HepG2 (cell line): ENCODE results near the gene VAMP3.

Source experiments
- FOXM1 ChIP-seq: sonication (generic); formaldehyde crosslinking; IDR thresholded peaks from 2 replicates; pipeline ENCODE4 v1.5.0; 2020; ENCODE audit warnings: missing genetic modification reagents
- MXI1 ChIP-seq: IDR thresholded peaks from 3 replicates; pipeline ENCODE4 v1.6.1; 2012; ENCODE audit warnings: low read depth, low read length, inconsistent platforms, borderline replicate concordance
- POLR2AphosphoS5 ChIP-seq: IDR thresholded peaks from 2 replicates; pipeline ENCODE4 v1.6.1; 2012; ENCODE audit warnings: low read depth, low read length
- RFX1 ChIP-seq: fragments of 450-650 bp; IDR thresholded peaks from 2 replicates; pipeline ENCODE4 v1.6.1; 2017
- XBP1 ChIP-seq: sonication (generic); formaldehyde crosslinking; IDR thresholded peaks from 2 replicates; pipeline ENCODE4 v1.5.0; 2020; ENCODE audit warnings: missing genetic modification reagents
- TF ChIP-seq, protein P1 (sequence below): sonication (generic); formaldehyde crosslinking; IDR thresholded peaks from 2 replicates; pipeline ENCODE4 v1.5.0; 2020; ENCODE audit warnings: mild to moderate bottlenecking, missing genetic modification reagents, moderate library complexity
- TF ChIP-seq, protein P2 (sequence below), 2 experiments: sonication (generic) in 1 of 2; formaldehyde crosslinking in 1 of 2; IDR thresholded peaks; 2 replicates each; pipeline versions ENCODE4 v1.4.0 to v1.6.1; 2018 to 2020; ENCODE audit warnings: missing genetic modification reagents in 2 of 2, borderline replicate concordance in 1 of 2, low read depth in 1 of 2, mild to moderate bottlenecking in 1 of 2, missing biosample characterization in 1 of 2

DNA sequence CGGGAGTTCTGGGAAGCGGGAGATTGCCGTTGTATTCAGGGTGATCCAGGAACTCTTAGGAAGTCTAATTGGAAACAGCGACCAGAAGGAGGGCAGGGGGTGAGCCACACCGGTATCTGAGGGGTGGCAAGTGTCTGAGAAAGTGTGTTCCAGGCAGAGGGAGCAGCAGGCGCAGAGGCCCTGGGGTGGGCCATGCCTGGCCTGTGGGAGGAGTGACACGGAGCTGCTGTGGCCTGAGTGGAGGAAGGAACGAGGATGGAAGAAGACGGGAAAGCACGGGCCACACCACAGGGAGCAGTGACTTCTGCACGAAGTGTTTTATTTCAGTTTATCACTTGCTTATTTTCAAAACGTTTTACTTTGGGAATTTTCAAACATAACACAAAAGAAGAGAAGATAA is 24.3 kb downstream of the VAMP3 start:
- TF ChIP-seq POLR2AphosphoS5 (no peak), MXI1 (no peak), RFX1 (no peak), FOXM1 (CRISPR knock-in tag) (no peak), XBP1 (no peak)
- TF ChIP-seq, protein P1, sequence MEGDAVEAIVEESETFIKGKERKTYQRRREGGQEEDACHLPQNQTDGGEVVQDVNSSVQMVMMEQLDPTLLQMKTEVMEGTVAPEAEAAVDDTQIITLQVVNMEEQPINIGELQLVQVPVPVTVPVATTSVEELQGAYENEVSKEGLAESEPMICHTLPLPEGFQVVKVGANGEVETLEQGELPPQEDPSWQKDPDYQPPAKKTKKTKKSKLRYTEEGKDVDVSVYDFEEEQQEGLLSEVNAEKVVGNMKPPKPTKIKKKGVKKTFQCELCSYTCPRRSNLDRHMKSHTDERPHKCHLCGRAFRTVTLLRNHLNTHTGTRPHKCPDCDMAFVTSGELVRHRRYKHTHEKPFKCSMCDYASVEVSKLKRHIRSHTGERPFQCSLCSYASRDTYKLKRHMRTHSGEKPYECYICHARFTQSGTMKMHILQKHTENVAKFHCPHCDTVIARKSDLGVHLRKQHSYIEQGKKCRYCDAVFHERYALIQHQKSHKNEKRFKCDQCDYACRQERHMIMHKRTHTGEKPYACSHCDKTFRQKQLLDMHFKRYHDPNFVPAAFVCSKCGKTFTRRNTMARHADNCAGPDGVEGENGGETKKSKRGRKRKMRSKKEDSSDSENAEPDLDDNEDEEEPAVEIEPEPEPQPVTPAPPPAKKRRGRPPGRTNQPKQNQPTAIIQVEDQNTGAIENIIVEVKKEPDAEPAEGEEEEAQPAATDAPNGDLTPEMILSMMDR (CRISPR knock-in tag): no peak
- TF ChIP-seq, protein P2, sequence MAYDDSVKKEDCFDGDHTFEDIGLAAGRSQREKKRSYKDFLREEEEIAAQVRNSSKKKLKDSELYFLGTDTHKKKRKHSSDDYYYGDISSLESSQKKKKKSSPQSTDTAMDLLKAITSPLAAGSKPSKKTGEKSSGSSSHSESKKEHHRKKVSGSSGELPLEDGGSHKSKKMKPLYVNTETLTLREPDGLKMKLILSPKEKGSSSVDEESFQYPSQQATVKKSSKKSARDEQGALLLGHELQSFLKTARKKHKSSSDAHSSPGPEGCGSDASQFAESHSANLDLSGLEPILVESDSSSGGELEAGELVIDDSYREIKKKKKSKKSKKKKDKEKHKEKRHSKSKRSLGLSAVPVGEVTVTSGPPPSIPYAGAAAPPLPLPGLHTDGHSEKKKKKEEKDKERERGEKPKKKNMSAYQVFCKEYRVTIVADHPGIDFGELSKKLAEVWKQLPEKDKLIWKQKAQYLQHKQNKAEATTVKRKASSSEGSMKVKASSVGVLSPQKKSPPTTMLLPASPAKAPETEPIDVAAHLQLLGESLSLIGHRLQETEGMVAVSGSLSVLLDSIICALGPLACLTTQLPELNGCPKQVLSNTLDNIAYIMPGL (CRISPR knock-in tag; IDR thresholded peaks at IDR 0.05; ENCODE audit: borderline replicate concordance in 1 of 2, low read depth in 1 of 2): no peak
